ENCODE data around the gene ARL16.

GRCh38 chr17:81664051-81664470 is 19.5 kb downstream of the ARL16 start:
- no peak for TF ChIP-seq CTCF (IDR thresholded peaks at IDR 0.05)
- no peak for TF ChIP-seq ZFX (IDR thresholded peaks at IDR 0.05; ENCODE audit: borderline replicate concordance)

Measured in 22Rv1 (cell line).